8988T (cell line): ENCODE measurements around the gene ZNF598.

Experiments
- DNase-seq: peaks from one replicate; pipeline ENCODE4 v3.0.0; 2011

ZNF598 gene

GRCh38 chr16:1950047-1950446 is 59.6 kb downstream of the ZNF598 start:
- DNase-seq, result no peak

GRCh38 chr16:1949507-1949906 is 60.1 kb downstream of the ZNF598 start:
- no peak for DNase-seq
